CD14-positive monocyte (primary cell): Measurements from ENCODE around the gene PRKD3. TPM values are rescaled to one million over a fixed set of nuclear protein-coding genes. Genes with fewer than 3 reads are reported as not detected.
A peak's percentile ranks its signal among the peaks of the same experiment; 100 is the strongest.

Experiments
- DNase-seq, 3 donors: peaks; one replicate each; pipeline ENCODE4 v3.0.0-alpha.2; 2011 to 2022
- H2AFZ ChIP-seq: 2 replicates; pipeline ENCODE4 v1.6.0; 2012; ENCODE audit warnings: mild to moderate bottlenecking, low read depth, low read length, inconsistent platforms; ENCODE audit not compliant: insufficient read depth, poor library complexity, severe bottlenecking
- H3K27ac ChIP-seq, 2 donors: 1 replicate in 1 of 2; 2 replicates in 1 of 2; pipeline ENCODE4 v1.5.1; 2012 to 2013; ENCODE audit warnings: low read length in 2 of 2, control low read depth in 1 of 2, inconsistent platforms in 1 of 2, low read depth in 1 of 2, mild to moderate bottlenecking in 1 of 2
- H3K27me3 ChIP-seq, 2 donors: one replicate each; pipeline versions ENCODE4 v1.6.0 to v1.6.1; 2011 to 2013; ENCODE audit warnings: low read length in 2 of 2; ENCODE audit not compliant: control insufficient read depth in 2 of 2, insufficient read depth in 2 of 2
- H3K36me3 ChIP-seq, 2 donors: replicated peaks in 1 of 2; 1 replicate in 1 of 2; 2 replicates in 1 of 2; pipeline versions ENCODE4 v1.5.1 to v1.6.1; 2012 to 2013; ENCODE audit warnings: low read length in 2 of 2, control low read depth in 1 of 2, inconsistent platforms in 1 of 2, mild to moderate bottlenecking in 1 of 2; ENCODE audit not compliant: insufficient read depth in 2 of 2, control insufficient read depth in 1 of 2
- H3K4me1 ChIP-seq, 2 donors: 1 replicate in 1 of 2; 2 replicates in 1 of 2; pipeline versions ENCODE4 v1.5.1 to v1.6.1; 2012 to 2013; ENCODE audit warnings: low read length in 2 of 2, control low read depth in 1 of 2, inconsistent platforms in 1 of 2, mild to moderate bottlenecking in 1 of 2, moderate library complexity in 1 of 2; ENCODE audit not compliant: insufficient read depth in 2 of 2, control insufficient read depth in 1 of 2
- H3K4me2 ChIP-seq: replicated peaks from 2 replicates; pipeline ENCODE3; 2012; ENCODE audit warnings: low read length, moderate library complexity, mild to moderate bottlenecking; ENCODE audit not compliant: poor library complexity, severe bottlenecking; ENCODE audit errors: extremely low read depth
- H3K4me3 ChIP-seq, 3 experiments: fragments of 200-600 bp in 1 of 3; sonication (generic) in 1 of 3; replicated peaks in 1 of 3; 1 replicate in 2 of 3; 2 replicates in 1 of 3; pipeline ENCODE4 v1.5.1; 2011 to 2013; ENCODE audit warnings: low read length in 3 of 3, mild to moderate bottlenecking in 3 of 3, control low read depth in 2 of 3, low read depth in 2 of 3, inconsistent platforms in 1 of 3, moderate library complexity in 1 of 3
- H3K79me2 ChIP-seq: 2 replicates; pipeline ENCODE4 v1.6.0; 2012; ENCODE audit warnings: mild to moderate bottlenecking, control low read depth, inconsistent platforms, low read length, moderate library complexity; ENCODE audit not compliant: insufficient read depth
- H3K9ac ChIP-seq: 2 replicates; pipeline ENCODE4 v1.6.0; 2017; ENCODE audit warnings: low read length, mild to moderate bottlenecking; ENCODE audit not compliant: insufficient read depth, poor library complexity, severe bottlenecking
- H3K9me3 ChIP-seq, 2 donors: replicated peaks in 1 of 2; 1 replicate in 1 of 2; 2 replicates in 1 of 2; pipeline versions ENCODE4 v1.5.1 to v1.6.1; 2012 to 2013; ENCODE audit warnings: low read length in 2 of 2, control low read depth in 1 of 2; ENCODE audit not compliant: control insufficient read depth in 1 of 2, insufficient read depth in 1 of 2
- H4K20me1 ChIP-seq: 2 replicates; pipeline ENCODE4 v1.6.0; 2012; ENCODE audit warnings: mild to moderate bottlenecking, low read length, control low read depth, moderate library complexity; ENCODE audit not compliant: insufficient read depth
- H3K27ac Mint-ChIP-seq, 7 donors: one replicate each; pipeline ENCODE4 v1.8.0; 2020; ENCODE audit warnings: mild to moderate bottlenecking in 7 of 7, mixed read lengths in 7 of 7, moderate library complexity in 6 of 7, inconsistent platforms in 2 of 7
- H3K27me3 Mint-ChIP-seq, 3 donors: one replicate each; pipeline ENCODE4 v1.8.0; 2021 to 2022; ENCODE audit warnings: low read depth in 3 of 3, mild to moderate bottlenecking in 3 of 3, mixed read lengths in 3 of 3, moderate library complexity in 3 of 3, inconsistent platforms in 1 of 3
- H3K36me3 Mint-ChIP-seq, 2 donors: one replicate each; pipeline ENCODE4 v1.8.0; 2020; ENCODE audit warnings: mixed read lengths in 2 of 2, inconsistent platforms in 1 of 2, mild to moderate bottlenecking in 1 of 2
- H3K4me1 Mint-ChIP-seq: one replicate; pipeline ENCODE4 v1.8.0; 2020; ENCODE audit warnings: mild to moderate bottlenecking, mixed read lengths
- H3K4me3 Mint-ChIP-seq, 2 donors: one replicate each; pipeline ENCODE4 v1.8.0; 2020; ENCODE audit warnings: mild to moderate bottlenecking in 2 of 2, mixed read lengths in 2 of 2, moderate library complexity in 1 of 2
- H3K9me3 Mint-ChIP-seq, 7 donors: one replicate each; pipeline ENCODE4 v1.8.0; 2020 to 2022; ENCODE audit warnings: mixed read lengths in 7 of 7, mild to moderate bottlenecking in 6 of 7, moderate library complexity in 6 of 7, inconsistent platforms in 2 of 7
- CTCF ChIP-seq: fragments of 200-600 bp; IDR thresholded peaks from one replicate; pipeline ENCODE4 v1.8.0; 2022; ENCODE audit warnings: antibody characterized with exemption, mild to moderate bottlenecking
- WGBS: methylation state at CpG from one replicate; pipeline ENCODE4 v1.1.5; 2013; ENCODE audit warnings: missing lambda C conversion rate; ENCODE audit not compliant: insufficient coverage; 5-methylcytosine and 5-hydroxymethylcytosine counted together
- intact Hi-C, 2 donors: fragments of 100-400 bp; cut with micrococcal nuclease; formaldehyde crosslinking; loops; one replicate each; pipeline versions ENCODE4 v1.15.0 to v1.15.1; 2023
- polyA plus RNA-seq, 3 donors: library from polyadenylated mRNA; depleted of rRNA in 1 of 3; unstranded in 2 of 3; stranded (reverse) in 1 of 3; fragments of 300-500 nt in 2 of 3; fragments of >200 nt in 1 of 3; fragmentation: Illumina TruSeq in 2 of 3; gene quantifications; 1 replicate in 2 of 3; 2 replicates in 1 of 3; pipeline ENCODE4 v1.2.3, GENCODE V29; 2012 to 2021

Gene PRKD3
- polyA plus RNA-seq, 3 donors, result 14.2 to 17.5 (median 16.9) TPM

DNA sequence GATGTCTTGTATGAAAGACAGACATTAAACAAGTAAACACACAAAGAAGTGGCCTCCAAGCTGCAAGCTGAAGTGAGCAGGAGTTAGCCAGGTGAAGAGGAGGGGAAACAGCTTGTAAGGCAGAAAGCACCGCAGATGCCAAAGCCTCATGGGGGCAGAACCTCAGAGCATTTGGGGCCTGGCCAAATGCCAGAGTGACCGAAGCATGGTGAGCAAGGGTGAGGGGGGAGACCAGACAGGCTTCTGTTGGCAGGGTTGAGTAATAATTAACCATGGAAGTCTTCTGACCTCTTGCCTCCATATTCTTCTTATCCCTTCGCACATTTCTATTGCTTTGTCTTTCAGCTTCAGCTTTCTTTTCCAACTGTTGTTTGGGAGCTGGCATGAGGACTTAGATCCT is 25.4 kb upstream of the PRKD3 start:
- Mint-ChIP-seq H3K4me3 (no peak overlapping the region), H3K27me3 (peaks cover 0 to 2% (median 0%) of the 10 kb centered on the region in 3 donors)

DNA sequence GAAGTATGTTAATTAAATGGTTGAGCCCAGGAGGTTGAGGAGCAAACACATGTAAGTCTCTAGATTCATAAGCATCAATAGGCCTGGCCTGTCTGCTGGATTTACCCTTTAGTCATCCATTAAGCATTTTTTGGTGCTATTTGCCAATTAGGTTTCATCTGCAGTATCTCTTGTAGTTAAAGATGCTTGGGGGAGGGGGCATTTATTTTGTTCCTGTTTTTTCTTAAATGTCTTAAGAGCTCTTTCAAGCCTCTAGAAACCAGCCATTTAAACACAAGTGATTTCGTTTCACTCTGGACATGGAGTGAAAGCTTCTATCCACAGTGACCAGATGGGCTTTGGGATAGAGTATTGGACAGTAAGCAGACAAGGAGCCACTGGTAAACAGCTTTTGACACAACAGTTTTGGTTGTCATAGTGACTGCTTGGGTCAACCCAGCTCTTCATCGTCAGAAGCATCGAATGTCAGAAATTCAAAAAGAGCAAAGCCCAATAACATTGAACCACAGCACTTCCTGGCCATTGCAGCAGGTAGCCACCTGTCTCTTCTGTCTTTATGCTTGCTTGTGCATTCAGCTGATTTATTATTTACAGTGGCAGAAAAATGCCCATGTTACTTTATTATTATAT is 24.7 kb upstream of the PRKD3 start:
- H3K36me3 ChIP-seq, result peaks cover 16 to 21% of the 10 kb centered on the region in 2 donors
- Mint-ChIP-seq H3K9me3 (peaks cover 0 to 3% (median 0%) of the 10 kb centered on the region in 7 donors), H3K27me3 (peaks cover 0 to 2% (median under 1%) of the 10 kb centered on the region in 3 donors), H3K27ac (peak overlapping the region; percentile 78 to 89 (median 83)), H3K4me1 (peaks cover 57% of the 10 kb centered on the region), H3K4me3 (no peak overlapping the region), H3K36me3 (peaks cover 22 to 23% of the 10 kb centered on the region in 2 donors)
- WGBS, result 63% methylated on average over 2 of the region's 3 CpGs
- H3K9me3 ChIP-seq, result no peaks in the 10 kb centered on the region
- H3K27ac ChIP-seq, result peak overlapping the region in 1 of 2 donors; percentile 39
- DNase-seq, result peak; percentile 50 to 78 (median 76)
- H3K79me2 ChIP-seq, result peaks cover 86% of the 10 kb centered on the region
- H3K4me1 ChIP-seq, result peaks cover 56 to 64% of the 10 kb centered on the region in 2 donors
- no peak overlapping the region for H2AFZ ChIP-seq
- peak overlapping the region; percentile 4 for H3K4me2 ChIP-seq
- H3K9ac ChIP-seq, result no peak overlapping the region
- TF ChIP-seq CTCF, result no peak
- H3K27me3 ChIP-seq, result no peaks in the 10 kb centered on the region
- H4K20me1 ChIP-seq, result peaks cover 26% of the 10 kb centered on the region
- H3K4me3 ChIP-seq, result peak overlapping the region in 1 of 3 experiments; percentile 19
- intact Hi-C loops, result loop anchor here in 1 of 2 donors (5.0 kb wide), 1 partner anchor 478 kb away; no protein-coding TSS in a partner anchor

More for the DNA sequence above, 25.4 kb upstream of the PRKD3 start:
- H2AFZ ChIP-seq, result no peak overlapping the region
- H3K4me1 ChIP-seq, result peaks cover 55 to 62% of the 10 kb centered on the region in 2 donors
- no peak overlapping the region for H3K9ac ChIP-seq
- H3K4me3 ChIP-seq, result no peak overlapping the region
- H3K79me2 ChIP-seq, result peaks cover 84% of the 10 kb centered on the region
- Mint-ChIP-seq H3K27ac (peak overlapping the region; percentile 56 to 84 (median 78)), H3K9me3 (peaks cover 0 to 3% (median 0%) of the 10 kb centered on the region in 7 donors), H3K36me3 (peaks cover 28 to 29% of the 10 kb centered on the region in 2 donors), H3K4me1 (peaks cover 56% of the 10 kb centered on the region)
- no peaks in the 10 kb centered on the region for H3K27me3 ChIP-seq
- TF ChIP-seq CTCF, result no peak
- H3K4me2 ChIP-seq, result no peak overlapping the region
- H3K9me3 ChIP-seq, result no peaks in the 10 kb centered on the region
- DNase-seq, result peak in 2 of 3 donors; percentile 40 to 45
- intact Hi-C loops, result no loop called here
- WGBS, result 0% methylated on average over 1 of the region's 3 CpGs
- H3K36me3 ChIP-seq, result peaks cover 22 to 28% of the 10 kb centered on the region in 2 donors
- no peak overlapping the region for H3K27ac ChIP-seq
- peaks cover 30% of the 10 kb centered on the region for H4K20me1 ChIP-seq
